Measurements from ENCODE around the gene PHPT1. TPM values are rescaled to one million over a fixed set of nuclear protein-coding genes. Genes with fewer than 3 reads are reported as not detected.

Gene PHPT1
- polyA plus RNA-seq, 1 experiment, result 91.6 TPM

DNA sequence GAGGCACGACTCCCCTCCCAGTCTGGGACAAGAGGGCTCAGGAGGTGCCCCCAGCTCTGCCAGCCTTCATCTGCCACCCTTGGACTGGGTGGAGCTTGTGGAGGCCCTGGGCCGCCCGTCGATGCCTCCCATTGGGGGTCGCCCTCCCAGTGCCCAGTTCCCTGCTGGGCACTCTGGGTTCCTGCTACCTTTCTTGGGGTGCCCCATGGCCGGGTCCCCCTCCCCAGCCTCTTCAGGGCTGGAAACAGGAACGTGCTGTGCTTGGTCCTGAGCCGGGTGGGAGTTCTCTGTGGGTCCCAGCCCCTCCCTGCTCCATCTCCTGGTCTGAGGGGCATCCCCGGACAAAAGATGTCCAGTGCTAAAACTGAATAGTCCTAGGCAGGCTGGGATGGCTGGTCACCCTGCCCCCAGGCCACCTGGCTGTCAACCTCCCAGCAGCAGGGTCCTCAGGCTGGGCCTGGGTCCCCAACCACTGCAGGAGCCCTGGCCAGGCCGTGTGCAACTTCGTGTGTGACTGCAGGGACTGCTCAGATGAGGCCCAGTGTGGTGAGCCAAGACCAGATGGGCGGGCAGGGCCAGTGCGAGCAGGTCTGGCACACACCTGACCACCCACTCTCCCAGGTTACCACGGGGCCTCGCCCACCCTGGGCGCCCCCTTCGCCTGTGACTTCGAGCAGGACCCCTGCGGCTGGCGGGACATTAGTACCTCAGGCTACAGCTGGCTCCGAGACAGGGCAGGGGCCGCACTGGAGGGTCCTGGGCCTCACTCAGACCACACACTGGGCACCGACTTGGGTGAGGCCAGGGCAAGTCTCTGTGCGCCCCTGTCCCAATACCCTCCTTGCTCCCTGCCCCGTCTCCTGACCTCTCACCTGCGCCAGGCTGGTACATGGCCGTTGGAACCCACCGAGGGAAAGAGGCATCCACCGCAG, 3.7 kb downstream of the PHPT1 start:
- no peak for DNase-seq (ENCODE audit: low read depth, low spot score)
- no peaks in the 10 kb centered on the region; the same call in 1 of the 2 replicates for H3K9me3 ChIP-seq (ENCODE audit: control insufficient read depth, insufficient read depth, low read length)
- H3K27me3 ChIP-seq (ENCODE audit: control insufficient read depth, insufficient read depth, low read length), result no peaks in the 10 kb centered on the region
- ChIA-PET POLR2A (no interaction called here), CTCF (no interaction called here)
- no peak overlapping the region for H3K27ac ChIP-seq (ENCODE audit: low read depth, low read length)
- no peak for TF ChIP-seq CTCF (IDR thresholded peaks at IDR 0.05; ENCODE audit: low read depth, low read length)
- H3K4me3 ChIP-seq (ENCODE audit: low read depth, low read length), result no peak overlapping the region

GRCh38 chr9:136853596-136854112, 4.4 kb downstream of the PHPT1 start:
- no peak for DNase-seq (ENCODE audit: low read depth, low spot score)
- POLR2A ChIA-PET, result no interaction called here
- CTCF ChIA-PET, result no interaction called here
- Histone ChIP-seq H3K27ac (ENCODE audit: low read depth, low read length) (no peak overlapping the region), H3K4me3 (ENCODE audit: low read depth, low read length) (no peak overlapping the region), H3K27me3 (ENCODE audit: control insufficient read depth, insufficient read depth, low read length) (no peaks in the 10 kb centered on the region), H3K9me3 (ENCODE audit: control insufficient read depth, insufficient read depth, low read length) (no peaks in the 10 kb centered on the region; the same call in 1 of the 2 replicates)
- no peak for TF ChIP-seq CTCF (IDR thresholded peaks at IDR 0.05; ENCODE audit: low read depth, low read length)

DNA sequence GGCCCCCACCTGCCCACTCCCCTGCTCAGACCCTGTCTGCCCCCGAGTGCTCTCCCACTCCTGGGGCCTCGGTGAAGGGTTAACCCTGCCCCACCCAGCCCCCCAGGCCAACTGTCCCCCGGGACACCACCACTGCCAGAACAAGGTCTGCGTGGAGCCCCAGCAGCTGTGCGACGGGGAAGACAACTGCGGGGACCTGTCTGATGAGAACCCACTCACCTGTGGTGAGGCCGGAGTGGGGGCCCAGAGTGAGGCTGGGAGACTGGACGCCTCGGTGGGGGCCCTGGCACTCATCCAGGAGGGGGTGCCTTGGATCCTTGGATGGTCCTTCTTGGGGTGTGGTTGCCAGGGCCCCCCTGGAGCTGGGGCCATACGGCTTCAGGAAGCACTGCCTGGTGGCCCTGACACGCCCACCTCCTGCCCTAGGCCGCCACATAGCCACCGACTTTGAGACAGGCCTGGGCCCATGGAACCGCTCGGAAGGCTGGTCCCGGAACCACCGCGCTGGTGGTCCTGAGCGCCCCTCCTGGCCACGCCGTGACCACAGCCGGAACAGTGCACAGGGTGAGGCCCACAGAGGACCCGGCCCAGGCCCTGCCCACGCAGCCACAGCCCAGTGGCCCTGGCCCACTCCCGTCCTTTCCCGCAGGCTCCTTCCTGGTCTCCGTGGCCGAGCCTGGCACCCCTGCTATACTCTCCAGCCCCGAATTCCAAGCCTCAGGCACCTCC, 5.1 kb downstream of the PHPT1 start:
- CTCF ChIA-PET, result no interaction called here

DNA sequence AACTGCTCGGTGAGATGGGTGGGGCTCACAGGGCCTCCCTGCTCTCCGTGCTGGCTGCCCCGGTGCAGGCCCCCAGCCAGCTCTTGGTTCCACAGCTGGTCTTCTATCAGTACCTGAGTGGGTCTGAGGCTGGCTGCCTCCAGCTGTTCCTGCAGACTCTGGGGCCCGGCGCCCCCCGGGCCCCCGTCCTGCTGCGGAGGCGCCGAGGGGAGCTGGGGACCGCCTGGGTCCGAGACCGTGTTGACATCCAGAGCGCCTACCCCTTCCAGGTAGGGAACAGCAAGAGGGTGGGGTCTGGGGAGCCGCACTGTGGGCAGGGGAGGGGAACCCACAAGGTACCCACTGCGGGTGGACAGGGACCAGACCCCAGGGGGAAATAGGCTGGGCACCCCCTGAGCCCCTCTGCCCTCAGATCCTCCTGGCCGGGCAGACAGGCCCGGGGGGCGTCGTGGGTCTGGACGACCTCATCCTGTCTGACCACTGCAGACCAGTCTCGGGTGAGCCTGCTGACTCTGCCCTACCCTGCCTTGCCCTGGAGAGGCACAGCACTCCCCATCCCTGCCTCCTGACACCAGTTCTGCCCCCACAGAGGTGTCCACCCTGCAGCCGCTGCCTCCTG, 5.7 kb downstream of the PHPT1 start:
- no peak overlapping the region for H3K27ac ChIP-seq (ENCODE audit: low read depth, low read length)
- TF ChIP-seq CTCF (IDR thresholded peaks at IDR 0.05; ENCODE audit: low read depth, low read length), result no peak
- DNase-seq (ENCODE audit: low read depth, low spot score), result no peak
- no peak overlapping the region for H3K4me3 ChIP-seq (ENCODE audit: low read depth, low read length)
- ChIA-PET CTCF (no interaction called here), POLR2A (no interaction called here)
- no peaks in the 10 kb centered on the region for H3K9me3 ChIP-seq (ENCODE audit: control insufficient read depth, insufficient read depth, low read length)
- no peaks in the 10 kb centered on the region for H3K27me3 ChIP-seq (ENCODE audit: control insufficient read depth, insufficient read depth, low read length)

More for the DNA sequence above, 5.1 kb downstream of the PHPT1 start:
- Histone ChIP-seq H3K4me3 (ENCODE audit: low read depth, low read length) (no peak overlapping the region), H3K27me3 (ENCODE audit: control insufficient read depth, insufficient read depth, low read length) (no peaks in the 10 kb centered on the region), H3K9me3 (ENCODE audit: control insufficient read depth, insufficient read depth, low read length) (no peaks in the 10 kb centered on the region; the same call in 1 of the 2 replicates), H3K27ac (ENCODE audit: low read depth, low read length) (no peak overlapping the region)
- POLR2A ChIA-PET, result no interaction called here
- no peak for DNase-seq (ENCODE audit: low read depth, low spot score)
- no peak for TF ChIP-seq CTCF (IDR thresholded peaks at IDR 0.05; ENCODE audit: low read depth, low read length)
